HEK293T (cell line): ENCODE results near the gene CD69.
"Not testable (repeated sequence)": the region's sequence is repeated elsewhere in the genome, so short reads cannot be mapped to it uniquely, and the experiment has no call there.

Source experiments
- CTCF ChIA-PET: fragments of 350-600 bp; formaldehyde crosslinking; extraction: SDS; loops from one replicate; lab custom pipeline; 2021; ENCODE audit warnings: antibody characterized with exemption, inconsistent platforms; lab: Yijun Ruan, JAX
- POLR2A ChIA-PET: fragments of 350-600 bp; formaldehyde crosslinking; extraction: SDS; loops from one replicate; lab custom pipeline; 2020; ENCODE audit warnings: antibody characterized with exemption, inconsistent platforms; lab: Yijun Ruan, JAX
- DNase-seq: peaks from one replicate; pipeline ENCODE4 v3.0.0; 2012; ENCODE audit warnings: mixed read lengths; ENCODE audit errors: extremely low spot score
- ARNT ChIP-seq: fragments of 450-650 bp; IDR thresholded peaks from 2 replicates; pipeline ENCODE4 v1.6.1; 2017; ENCODE audit warnings: mild to moderate bottlenecking
- BHLHE40 ChIP-seq: fragments of 450-650 bp; IDR thresholded peaks from 2 replicates; pipeline ENCODE4 v1.6.1; 2016; ENCODE audit warnings: mild to moderate bottlenecking, moderate library complexity, borderline replicate concordance
- CTBP1 ChIP-seq: fragments of 450-650 bp; IDR thresholded peaks from 2 replicates; pipeline ENCODE4 v1.6.1; 2016; ENCODE audit warnings: borderline replicate concordance
- ELF4 ChIP-seq: fragments of 450-650 bp; IDR thresholded peaks from 2 replicates; pipeline ENCODE4 v1.6.1; 2017; ENCODE audit warnings: antibody characterized with exemption
- FOXA1 ChIP-seq: fragments of 450-650 bp; IDR thresholded peaks from 2 replicates; pipeline ENCODE4 v1.6.1; 2016; ENCODE audit warnings: mild to moderate bottlenecking
- FOXK2 ChIP-seq: fragments of 450-650 bp; IDR thresholded peaks from 2 replicates; pipeline ENCODE4 v1.6.1; 2016; ENCODE audit warnings: mild to moderate bottlenecking
- FOXM1 ChIP-seq: fragments of 450-650 bp; IDR thresholded peaks from 2 replicates; pipeline ENCODE4 v1.6.1; 2017; ENCODE audit warnings: mild to moderate bottlenecking, borderline replicate concordance
- HDGF ChIP-seq: fragments of 450-650 bp; IDR thresholded peaks from 2 replicates; pipeline ENCODE4 v1.6.1; 2017; ENCODE audit warnings: antibody characterized with exemption, borderline replicate concordance
- L3MBTL2 ChIP-seq: fragments of 450-650 bp; conservative IDR thresholded peaks from 2 replicates; pipeline ENCODE4 v1.6.1; 2016; ENCODE audit warnings: mild to moderate bottlenecking
- LEF1 ChIP-seq: fragments of 450-650 bp; IDR thresholded peaks from 2 replicates; pipeline ENCODE4 v1.6.1; 2017; ENCODE audit warnings: mild to moderate bottlenecking, borderline replicate concordance
- NFRKB ChIP-seq: fragments of 450-650 bp; IDR thresholded peaks from 2 replicates; pipeline ENCODE4 v1.6.1; 2016; ENCODE audit warnings: mild to moderate bottlenecking, moderate library complexity
- SP1 ChIP-seq: fragments of 450-650 bp; IDR thresholded peaks from 2 replicates; pipeline ENCODE4 v1.6.1; 2017
- SUZ12 ChIP-seq: fragments of 450-650 bp; IDR thresholded peaks from 2 replicates; pipeline ENCODE4 v1.6.1; 2016; ENCODE audit warnings: mild to moderate bottlenecking
- TARDBP ChIP-seq: fragments of 450-650 bp; IDR thresholded peaks from 2 replicates; pipeline ENCODE4 v1.6.1; 2016
- ZNF384 ChIP-seq: fragments of 450-650 bp; IDR thresholded peaks from 2 replicates; pipeline ENCODE4 v1.6.1; 2016
- TF ChIP-seq, protein P1 (sequence below): fragments of 450-650 bp; IDR thresholded peaks from 2 replicates; pipeline ENCODE4 v1.6.1; 2016

CD69 gene

DNA sequence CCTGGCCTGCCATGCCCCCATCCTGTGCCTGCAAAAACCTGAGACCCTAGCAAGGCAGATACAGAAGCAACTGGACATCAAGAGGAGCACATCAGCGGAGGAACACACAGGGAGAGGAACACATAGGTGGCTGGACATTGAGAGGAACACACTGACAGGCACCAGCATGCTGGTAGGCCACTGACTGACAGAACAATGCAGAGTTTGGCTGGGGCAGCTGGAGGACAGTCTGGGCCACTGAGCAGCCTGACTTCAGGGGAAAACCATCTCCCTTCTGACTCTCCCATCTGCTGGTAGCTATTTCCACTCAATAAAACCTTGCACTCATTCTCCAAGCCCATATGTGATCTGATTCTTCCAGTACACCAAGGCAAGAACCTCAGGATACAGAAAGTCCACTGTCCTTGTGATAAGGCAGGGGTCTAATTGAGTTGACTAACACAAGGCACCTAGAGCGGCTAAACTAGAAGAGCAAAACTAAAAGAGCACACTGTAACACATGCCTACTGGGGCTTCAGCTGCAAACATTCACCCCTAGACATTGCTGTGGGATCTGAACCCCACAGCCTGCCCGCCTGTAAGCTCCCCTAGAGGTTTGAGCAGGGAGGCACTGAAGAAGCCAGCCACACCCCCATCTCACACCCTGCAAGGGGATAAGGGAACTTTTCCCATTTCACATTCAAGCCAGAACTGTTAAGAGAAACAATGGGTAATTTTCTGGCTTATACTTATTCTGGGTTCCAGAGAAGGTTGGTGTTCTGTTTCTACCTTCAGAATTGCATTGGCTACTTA lies 49.9 kb downstream of the CD69 start:
- TF ChIP-seq LEF1 (no peak), SUZ12 (no peak), ARNT (no peak), BHLHE40 (no peak), FOXK2 (no peak), ELF4 (no peak), HDGF (no peak), ZNF384 (no peak), TARDBP (no peak), SP1 (no peak), CTBP1 (no peak), FOXM1 (no peak)
- TF ChIP-seq, protein P1, sequence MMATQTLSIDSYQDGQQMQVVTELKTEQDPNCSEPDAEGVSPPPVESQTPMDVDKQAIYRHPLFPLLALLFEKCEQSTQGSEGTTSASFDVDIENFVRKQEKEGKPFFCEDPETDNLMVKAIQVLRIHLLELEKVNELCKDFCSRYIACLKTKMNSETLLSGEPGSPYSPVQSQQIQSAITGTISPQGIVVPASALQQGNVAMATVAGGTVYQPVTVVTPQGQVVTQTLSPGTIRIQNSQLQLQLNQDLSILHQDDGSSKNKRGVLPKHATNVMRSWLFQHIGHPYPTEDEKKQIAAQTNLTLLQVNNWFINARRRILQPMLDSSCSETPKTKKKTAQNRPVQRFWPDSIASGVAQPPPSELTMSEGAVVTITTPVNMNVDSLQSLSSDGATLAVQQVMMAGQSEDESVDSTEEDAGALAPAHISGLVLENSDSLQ, result no peak
- POLR2A ChIA-PET, result no interaction called here
- CTCF ChIA-PET, result interaction anchor here (0.6 kb wide), 1 partner anchor 375 kb away, joined by 4 read pairs; no protein-coding TSS in a partner anchor
- no peak for DNase-seq

DNA sequence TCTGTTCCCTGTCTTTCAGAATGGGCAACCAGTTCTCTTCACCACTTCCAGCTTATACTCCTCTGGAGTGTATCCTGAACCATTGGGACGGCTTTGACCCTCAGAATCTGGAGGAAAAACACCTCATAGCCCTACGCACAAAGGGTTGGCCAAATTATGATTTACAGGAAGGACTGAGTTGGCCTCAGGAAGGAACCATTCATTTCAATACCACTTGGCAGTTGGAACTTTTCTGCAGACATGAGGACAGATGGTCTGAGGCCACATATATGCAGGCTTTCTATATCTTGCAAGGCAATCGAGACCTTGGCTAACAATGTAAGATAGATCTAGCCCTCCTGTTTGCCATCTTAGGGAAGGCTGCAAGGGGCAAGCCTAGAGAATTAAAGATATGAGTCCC lies 51.8 kb downstream of the CD69 start:
- no peak for TF ChIP-seq NFRKB
- TF ChIP-seq HDGF, result no peak
- no peak for TF ChIP-seq ARNT
- no peak for TF ChIP-seq SUZ12
- TF ChIP-seq TARDBP, result no peak
- TF ChIP-seq L3MBTL2, result no peak
- TF ChIP-seq, protein P1, result no peak
- TF ChIP-seq LEF1, result no peak
- no peak for TF ChIP-seq FOXM1
- POLR2A ChIA-PET, result interaction anchor here (0.6 kb wide), 1 partner anchor 61 kb away, joined by 4 read pairs; no protein-coding TSS in a partner anchor
- CTCF ChIA-PET, result interaction anchor here (0.6 to 1.1 kb wide), 5 partner anchors 21 to 74 kb away, joined by 3 to 4 read pairs (median 3); no protein-coding TSS in a partner anchor
- no peak for DNase-seq

DNA sequence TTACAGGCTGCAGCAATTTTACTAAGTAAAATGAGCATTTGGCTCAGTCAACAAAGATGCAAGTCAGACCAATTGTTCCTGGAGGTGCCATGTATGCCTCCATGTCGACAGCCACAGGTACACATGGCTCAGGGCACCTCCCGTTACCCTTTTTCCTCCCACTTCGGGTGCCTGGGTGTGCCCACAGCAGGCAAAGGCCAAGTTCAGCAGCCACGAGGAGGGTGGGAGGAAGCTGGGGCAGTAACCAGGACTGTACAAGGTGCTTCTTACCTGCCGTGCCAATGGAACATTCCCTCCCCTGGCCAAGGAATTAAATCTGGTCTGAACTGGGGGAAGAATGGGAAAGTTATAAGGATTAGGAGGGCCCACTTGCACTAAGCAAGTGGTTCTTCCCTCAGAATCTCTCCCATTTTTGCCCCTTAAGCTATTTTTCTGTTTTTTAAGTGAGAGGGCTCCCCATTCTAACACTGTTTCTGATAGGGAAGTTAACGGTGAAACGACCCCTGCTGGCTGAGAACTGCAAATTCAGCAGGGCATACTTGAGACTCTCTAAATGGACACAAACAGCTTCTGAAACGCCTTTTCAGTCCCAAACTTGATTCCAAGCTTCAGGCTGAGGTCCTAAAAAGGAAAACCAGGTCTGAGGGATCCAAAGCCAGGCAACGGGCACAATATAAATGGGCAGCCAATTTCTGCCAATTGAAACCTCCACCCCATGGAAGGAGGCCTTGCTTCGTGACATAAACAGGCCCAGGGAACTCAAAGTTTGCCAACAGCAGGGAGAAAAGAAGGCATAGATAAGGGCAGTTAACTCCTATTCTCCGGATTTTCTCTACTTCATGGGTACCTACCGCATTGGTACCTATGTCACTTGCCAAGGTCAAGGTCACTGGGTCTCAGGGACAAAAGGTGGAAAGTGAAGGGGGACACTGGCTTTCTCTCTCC lies 52.6 kb downstream of the CD69 start:
- no peak for TF ChIP-seq LEF1
- no peak for TF ChIP-seq L3MBTL2
- no peak for TF ChIP-seq FOXK2
- no peak for TF ChIP-seq SUZ12
- no peak for TF ChIP-seq NFRKB
- TF ChIP-seq, protein P1, result no peak
- TF ChIP-seq ELF4, result no peak
- no peak for TF ChIP-seq ARNT
- TF ChIP-seq CTBP1, result no peak
- no peak for TF ChIP-seq BHLHE40
- no peak for TF ChIP-seq TARDBP
- TF ChIP-seq FOXM1, result no peak
- TF ChIP-seq SP1, result no peak
- TF ChIP-seq HDGF, result no peak
- TF ChIP-seq ZNF384, result no peak
- CTCF ChIA-PET, result interaction anchor here (0.6 to 1.1 kb wide), 6 partner anchors 21 to 73 kb away, joined by 3 to 4 read pairs (median 3); no protein-coding TSS in a partner anchor
- POLR2A ChIA-PET, result interaction anchor here (0.6 kb wide), 1 partner anchor 61 kb away, joined by 4 read pairs; no protein-coding TSS in a partner anchor
- peak; percentile 38 for DNase-seq

DNA sequence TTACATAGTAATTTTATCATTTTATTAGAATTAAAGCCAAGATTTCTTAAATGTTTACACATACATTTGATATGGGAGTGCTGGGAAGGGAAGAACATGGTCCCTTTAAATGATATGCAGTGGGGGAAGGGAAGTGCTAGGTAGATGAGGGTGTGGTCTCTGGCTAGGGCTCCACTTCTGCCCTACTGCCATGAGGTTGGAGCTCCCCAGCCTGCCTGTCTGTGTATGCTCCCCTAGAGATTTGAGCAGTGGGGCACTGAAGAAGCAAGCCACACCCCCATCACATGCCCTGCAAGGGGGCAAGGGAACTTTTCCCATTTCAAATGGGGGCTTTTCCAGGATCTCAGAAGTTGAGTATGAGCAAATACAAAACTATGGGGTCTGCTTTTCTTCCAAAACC lies 53.3 kb downstream of the CD69 start:
- DNase-seq, result no peak
- ChIA-PET CTCF (no interaction called here), POLR2A (no interaction called here)
- TF ChIP-seq HDGF (no peak), FOXM1 (no peak)

DNA sequence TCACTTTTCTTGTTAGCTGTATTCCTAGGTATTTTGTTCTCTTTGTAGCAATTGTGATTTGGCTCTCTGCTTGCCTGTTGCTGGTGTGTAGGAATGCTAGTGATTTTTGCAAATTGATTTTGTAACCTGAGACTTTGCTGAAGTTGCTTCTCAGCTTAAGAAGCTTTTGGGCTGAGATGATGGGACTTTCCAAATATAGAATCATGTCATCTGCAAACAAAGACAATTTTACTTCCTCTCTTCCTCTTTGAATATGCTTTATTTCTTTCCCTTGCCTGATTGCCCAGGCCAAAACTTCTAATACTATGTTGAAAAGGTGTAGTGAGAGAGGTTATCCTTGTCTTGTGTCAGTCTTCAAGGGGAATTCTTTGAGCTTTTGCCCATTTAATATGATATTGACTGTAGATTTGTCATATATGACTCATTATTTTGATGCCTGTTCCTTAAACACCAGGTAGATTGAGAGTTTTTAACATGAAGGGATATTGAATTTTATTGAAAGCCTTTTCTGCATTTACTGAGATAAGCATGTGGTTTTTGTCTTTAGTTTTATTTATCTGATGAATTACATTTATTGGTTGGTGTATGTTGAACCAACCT lies 54.5 kb downstream of the CD69 start:
- ChIA-PET CTCF (interaction anchor here (0.7 kb wide), 1 partner anchor 19 kb away, joined by 3 read pairs; no protein-coding TSS in a partner anchor), POLR2A (no interaction called here)
- TF ChIP-seq SUZ12, result no peak
- no peak for TF ChIP-seq FOXK2
- no peak for TF ChIP-seq FOXA1
- TF ChIP-seq ELF4, result no peak
- TF ChIP-seq, protein P1, result no peak
- no peak for TF ChIP-seq BHLHE40
- TF ChIP-seq TARDBP, result no peak
- TF ChIP-seq NFRKB, result no peak
- no peak for TF ChIP-seq FOXM1
- TF ChIP-seq ZNF384, result no peak
- TF ChIP-seq LEF1, result no peak
- TF ChIP-seq SP1, result no peak
- TF ChIP-seq ARNT, result no peak
- no peak for TF ChIP-seq HDGF
- TF ChIP-seq L3MBTL2, result no peak
- DNase-seq, result no peak

DNA sequence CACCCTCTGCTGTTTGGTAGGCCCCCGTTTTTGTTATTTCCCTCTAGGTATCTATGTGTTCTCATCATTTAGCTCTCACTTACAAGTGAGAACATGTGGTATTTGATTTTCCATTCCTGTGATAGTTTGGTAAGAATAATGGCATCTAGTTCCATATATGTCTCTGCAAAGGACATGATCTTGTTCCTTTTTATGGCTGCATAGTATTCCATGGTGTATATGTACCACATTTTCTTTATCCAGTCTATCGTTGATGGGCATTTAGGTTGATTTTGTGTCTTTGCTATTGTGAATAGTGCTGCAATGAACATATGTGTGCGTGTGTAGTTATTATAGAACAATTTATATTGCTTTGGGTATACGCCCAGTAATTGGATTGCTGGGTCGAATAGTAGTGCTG lies 56.1 kb downstream of the CD69 start:
- DNase-seq, CTCF ChIA-PET, POLR2A ChIA-PET: not testable (repeated sequence)
